Hematopoietic multipotent progenitor cell treated with erythropoietin and hydrocortisone succinate and interleukin-3 and kit ligand, for 4 days (in vitro differentiated cells): ENCODE results near the gene LCT.
"Not testable (repeated sequence)": the region's sequence is repeated elsewhere in the genome, so short reads cannot be mapped to it uniquely, and the experiment has no call there.

ENCODE experiments used
- DNase-seq: peaks from one replicate; pipeline ENCODE4 v3.0.0-alpha.2; 2015

The LCT gene

DNA sequence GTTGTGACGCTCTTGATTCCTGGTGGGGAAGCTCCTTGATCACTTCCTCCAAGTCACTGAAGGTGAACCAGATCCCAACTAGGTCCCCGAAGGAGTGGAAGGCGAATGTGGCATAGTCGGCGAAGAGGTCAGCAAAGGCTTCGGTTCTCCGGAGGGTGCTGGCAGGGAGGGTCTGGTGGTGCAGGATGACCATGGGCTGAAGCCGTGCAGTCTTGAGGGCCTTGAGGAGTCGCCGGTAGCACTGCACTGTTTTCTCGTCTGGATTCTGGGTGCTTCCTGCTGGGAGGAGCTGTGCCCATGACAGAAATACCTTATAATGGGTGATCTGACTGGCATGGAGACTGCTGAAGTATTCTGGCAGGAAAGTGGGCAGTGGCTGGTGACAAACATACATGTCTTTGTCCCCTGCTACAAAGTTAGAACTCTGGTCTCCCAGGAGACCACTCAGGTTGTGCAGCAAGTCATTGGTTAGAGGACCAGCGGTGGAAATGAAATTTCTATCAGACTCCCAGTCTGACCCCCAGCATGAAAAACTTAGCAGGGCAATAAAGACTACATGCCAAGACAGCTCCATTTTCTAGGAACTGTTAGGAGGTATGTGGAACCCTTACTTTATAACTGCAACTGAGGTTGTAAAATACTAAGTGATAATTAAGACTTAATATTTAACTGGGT lies at the start of gene LCT:
Gene LCT (minus strand): TSS at position 589 of the 675 bp plus-strand sequence. CDS start 15 bp downstream, at position 574.
- DNase-seq = no peak

DNA sequence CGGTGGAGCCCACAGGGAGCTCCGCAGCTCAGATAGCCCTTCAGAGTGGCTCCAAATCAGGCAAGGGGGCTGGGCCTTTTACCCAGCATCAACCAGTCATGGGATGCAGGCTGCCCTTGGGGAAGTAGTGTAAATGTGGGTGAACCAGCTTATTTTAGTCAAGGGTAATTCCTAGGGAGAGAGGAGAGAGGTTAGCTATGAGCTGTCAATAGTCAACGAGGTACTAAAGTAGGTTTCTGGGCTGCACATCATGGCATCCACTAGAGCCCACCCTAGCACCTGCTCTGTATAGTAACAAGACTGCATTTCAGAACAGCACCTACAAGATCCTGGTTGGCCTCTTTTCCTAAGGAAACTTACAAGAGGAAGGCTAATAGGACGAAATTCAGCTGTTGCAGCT lies 48.7 kb upstream of the LCT start:
- DNase-seq = no peak

DNA sequence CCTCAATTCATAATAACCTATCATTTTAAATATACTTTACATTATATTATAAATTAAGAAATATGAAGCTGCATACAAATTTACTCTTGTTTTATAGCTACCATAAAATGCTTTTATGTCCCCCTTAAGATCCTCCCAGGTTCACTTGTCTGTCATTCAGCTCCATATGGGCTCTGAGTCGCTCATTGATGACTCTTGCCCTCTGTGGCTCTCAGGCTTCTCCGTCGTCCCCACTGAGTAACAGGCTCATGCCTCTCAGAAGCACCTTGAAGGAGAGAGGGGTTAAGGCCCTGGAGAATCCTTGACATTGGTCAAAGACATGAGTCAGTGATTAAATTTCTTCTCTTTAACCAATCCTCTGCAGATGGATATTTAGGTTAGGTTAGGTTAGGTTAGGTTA lies 45.4 kb upstream of the LCT start:
- DNase-seq = no peak

DNA sequence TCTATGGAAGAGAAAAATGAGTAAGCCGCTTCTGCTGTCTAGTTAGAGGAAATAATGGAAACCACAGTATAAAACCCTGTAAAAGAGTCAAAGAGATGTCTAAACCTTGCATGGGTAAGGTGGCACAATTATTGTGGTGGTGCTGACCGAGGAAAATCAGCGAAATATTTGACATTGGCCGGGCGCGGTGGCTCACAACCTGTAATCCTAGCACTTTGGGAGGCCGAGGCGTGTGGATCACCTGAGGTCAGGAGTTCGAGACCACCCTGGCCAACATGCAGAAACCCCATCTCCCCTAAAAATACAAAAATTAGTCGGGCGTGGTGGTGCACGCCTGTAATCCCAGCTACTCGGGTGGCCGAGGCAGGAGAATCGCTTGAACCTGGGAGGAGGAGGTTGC lies 39.8 kb upstream of the LCT start:
- not testable (repeated sequence) for DNase-seq

DNA sequence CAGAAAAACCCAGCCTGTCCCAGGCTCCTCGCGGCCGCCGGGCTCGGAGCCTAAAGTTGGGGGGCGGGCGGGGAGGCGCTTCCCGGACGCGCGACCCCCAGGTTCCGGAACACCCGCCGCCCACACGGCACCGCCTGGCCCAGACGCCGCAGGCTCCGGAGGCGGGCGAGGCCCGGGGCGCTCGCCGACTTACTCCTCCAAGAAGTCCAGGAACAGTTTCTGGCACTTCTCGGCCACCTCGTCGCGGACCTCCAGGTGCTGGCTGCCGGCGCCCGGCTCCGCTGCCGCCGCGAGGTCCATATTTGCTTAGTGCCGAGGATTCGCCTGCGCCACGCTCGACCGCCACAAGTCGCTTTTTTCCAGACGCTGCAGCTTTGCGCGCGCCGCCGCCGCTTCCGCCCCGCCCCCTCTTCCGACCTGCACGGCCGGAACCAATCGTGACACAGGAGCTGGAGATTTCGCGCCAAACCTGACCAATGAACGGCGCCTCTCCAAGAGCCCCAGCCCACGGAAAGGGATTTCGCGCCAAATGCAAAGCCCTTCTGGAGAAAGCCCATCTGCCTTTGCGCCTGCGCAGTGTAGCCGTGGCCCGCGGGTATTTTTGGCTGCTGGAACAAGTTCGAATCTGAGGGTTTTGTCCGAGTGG lies 39.2 kb upstream of the LCT start, which contains the start of gene MCM6:
Gene MCM6 (minus strand): TSS at position 378 of the 646 bp plus-strand sequence. CDS start 78 bp downstream, at position 300.
- DNase-seq = peak; percentile 100

DNA sequence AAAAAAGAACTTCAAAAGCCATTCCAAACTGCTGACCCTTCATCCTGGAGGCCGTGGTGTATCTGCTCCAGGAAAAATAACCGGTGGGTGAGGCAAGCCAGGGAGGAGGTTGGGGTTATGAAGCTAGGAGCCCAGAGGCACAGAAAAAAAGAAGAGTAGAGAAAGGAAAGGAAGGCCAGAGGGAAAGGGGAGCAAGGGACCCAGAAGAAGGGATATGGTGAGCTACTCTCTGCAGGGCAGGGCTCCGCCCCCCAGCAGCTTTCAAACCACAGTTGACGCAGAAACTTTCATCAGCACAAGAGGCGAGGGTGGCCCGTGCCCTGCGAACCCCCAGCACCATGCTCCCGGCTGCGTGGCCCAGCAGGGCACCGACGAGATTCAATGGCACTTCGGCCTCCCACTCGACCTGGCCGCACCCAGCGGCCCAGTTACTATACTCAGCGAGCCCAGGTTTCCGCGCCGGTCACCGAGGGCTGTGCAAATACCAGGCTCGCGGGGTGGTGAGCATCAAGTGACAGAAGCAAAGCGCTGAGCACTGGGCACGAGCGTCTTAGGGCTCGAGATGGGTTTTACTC lies 38.6 kb upstream of the LCT start:
- peak; percentile 89 for DNase-seq

DNA sequence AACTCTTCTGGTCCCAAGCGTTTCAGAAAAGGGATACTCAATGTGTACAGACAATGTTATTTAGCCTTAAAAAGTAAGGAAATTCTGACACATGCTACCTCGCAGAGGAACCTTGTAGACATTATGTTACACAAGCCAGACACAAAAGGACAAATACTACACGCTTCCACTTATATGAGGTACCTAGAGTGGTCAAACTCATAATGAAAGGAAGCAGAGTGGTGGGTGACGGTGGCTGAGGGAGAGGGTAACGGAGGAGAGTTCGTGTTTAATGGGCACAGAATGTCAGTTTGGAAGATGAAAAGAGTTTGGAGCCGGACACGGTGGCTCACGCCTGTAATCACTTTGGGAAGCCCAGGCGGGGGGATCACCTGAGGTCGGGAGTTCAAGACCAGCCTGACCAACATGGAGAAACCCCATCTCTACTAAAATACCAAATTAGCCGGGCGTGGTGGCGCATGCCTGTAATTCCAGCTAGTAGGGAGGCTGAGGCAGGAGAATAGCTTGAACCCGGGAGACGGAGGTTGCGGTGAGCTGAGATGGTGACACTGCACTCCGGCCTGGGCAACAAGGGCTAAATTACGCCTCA lies 37.9 kb upstream of the LCT start:
- no peak for DNase-seq

DNA sequence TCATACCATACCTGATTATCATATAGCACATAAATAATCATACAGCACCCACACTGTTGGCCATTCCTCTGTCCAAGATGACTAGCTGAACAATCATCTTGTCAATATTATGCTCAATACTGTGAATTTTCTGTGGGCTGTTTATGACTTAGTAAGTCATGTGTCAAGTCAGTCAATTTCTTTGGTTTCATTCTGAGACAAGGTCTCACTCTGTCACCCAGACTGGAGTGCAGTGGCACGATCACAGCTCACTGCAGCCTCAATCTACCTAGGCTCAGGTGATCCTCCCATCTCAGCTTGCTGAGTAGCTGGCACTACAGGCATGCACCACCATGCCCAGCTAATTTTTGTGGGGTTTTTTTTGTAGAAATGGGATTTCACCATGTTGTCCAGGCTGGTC lies 33.6 kb upstream of the LCT start:
- no peak for DNase-seq

DNA sequence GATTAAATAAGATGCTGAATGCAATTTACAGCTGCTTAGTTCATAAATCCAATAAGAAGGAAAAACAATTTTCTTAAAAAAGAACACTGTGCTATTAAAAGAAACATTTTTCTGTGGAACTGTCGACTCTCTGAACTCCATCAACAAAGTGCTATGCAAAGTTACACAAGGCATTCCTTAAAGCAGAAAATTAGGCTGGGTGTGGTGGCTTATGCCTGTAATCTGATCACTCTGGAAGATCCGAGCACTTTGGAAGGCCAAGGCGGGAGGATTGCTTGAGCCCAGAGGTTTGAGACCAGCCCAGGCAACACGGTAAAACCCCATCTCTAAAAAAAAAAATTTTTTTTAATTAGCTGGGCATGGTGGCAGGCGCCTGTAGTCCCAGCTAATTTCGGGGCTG lies 26.2 kb upstream of the LCT start:
- DNase-seq = no peak

DNA sequence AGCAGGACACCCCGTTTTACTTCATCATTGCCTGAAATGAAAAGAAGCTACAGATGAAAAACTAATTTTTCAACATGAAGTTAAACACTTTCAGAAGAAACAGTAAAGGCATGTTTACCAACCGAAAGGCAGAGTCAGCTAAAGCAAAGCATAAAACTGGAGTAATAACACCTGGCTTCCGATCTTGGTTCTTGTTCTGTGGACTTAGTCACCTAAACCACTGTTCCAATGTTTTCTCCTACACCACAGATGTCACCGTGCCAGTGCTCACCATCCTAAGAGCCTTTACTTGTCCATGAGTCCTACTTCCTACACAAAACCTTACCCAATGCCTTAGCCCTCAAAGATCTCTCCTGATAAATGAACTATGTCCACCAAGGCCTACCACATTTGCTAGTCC lies 25.7 kb upstream of the LCT start:
- no peak for DNase-seq

DNA sequence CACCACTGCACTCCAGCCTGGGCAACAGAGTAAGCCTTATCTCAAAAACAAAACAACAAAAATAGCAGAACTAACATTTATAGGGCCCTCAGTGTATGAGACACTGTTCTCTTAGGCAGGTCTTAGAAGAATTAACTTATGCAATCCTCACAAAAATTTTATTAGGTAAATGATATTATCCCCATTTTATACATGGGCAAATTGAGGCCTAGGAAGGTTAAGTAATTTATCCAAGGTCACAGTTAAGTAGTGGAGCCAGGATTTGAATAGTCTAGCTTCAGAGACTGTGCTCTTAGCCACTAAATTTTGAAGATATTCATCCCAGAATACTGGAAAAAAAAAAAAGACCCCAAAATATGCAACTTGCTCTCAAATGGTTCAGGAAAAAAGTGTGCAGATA lies 16.4 kb upstream of the LCT start:
- DNase-seq = no peak

DNA sequence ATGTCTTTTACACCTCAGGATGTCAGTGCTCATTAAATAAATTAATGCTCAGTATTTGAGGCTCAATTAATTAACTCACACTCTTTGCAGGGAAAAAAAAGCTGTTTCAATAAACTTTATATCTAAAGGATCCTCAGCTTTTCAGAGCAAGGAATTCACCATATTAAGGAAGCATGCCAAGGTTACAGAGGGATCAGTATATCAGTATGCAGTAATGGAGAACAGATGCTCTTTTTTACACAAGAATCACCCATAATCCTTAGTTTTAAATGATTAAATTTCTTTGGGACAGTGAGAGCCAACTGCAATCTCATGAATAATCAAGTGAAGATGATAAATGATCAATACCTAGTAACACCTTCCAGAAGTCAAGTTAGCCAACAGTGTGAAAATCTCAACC lies 14.9 kb upstream of the LCT start:
- DNase-seq = no peak

DNA sequence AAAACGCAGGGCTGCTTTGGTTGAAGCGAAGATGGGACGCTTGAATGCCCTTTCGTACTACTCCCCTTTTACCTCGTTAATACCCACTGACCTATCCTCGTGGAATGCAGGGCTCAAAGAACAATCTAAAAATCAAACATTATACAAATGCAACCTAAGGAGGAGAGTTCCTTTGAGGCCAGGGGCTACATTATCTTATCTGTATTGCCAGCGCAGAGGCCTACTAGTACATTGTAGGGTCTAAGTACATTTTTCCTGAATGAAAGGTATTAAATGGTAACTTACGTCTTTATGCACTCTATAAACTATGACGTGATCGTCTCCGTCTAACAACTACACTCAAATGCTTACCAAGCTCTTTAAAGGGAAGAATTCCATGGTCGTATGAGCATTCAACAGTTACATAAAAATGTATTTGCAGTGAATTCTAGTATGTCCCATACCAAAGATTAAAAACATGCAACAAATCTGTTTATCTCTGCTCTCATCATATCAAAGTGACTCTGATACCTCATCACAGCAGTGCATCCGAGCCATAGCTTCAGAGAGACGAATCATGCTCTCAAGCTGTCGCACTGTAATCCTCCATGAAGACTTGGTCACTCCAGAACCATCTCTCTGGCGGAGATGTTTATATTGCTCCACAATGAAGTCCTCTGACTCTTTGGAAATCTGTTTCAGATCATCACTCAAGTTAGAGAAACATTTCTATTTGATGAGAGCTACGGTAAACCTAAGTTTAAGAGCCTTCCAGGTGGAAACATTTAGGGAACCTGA lies 14.1 kb upstream of the LCT start:
- DNase-seq = no peak

DNA sequence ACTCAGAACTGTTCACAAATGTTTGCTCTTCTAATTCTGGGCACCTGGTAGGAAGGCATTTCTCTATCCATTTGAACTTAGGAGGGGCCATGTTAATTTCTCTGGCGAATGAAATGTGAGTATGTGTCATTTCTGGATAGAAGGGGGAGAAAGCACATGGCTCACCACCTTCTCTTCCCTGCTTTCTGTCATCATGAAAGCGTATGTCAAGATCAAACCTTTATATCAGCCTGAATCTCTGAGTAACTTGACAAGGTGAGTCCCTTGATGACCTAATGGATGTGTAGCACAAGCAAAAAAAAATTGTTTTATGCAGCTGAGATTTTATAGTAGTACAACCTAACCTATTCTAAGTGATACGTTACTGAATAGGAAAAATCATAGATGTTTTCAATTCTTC lies 12.1 kb upstream of the LCT start:
- DNase-seq = no peak

DNA sequence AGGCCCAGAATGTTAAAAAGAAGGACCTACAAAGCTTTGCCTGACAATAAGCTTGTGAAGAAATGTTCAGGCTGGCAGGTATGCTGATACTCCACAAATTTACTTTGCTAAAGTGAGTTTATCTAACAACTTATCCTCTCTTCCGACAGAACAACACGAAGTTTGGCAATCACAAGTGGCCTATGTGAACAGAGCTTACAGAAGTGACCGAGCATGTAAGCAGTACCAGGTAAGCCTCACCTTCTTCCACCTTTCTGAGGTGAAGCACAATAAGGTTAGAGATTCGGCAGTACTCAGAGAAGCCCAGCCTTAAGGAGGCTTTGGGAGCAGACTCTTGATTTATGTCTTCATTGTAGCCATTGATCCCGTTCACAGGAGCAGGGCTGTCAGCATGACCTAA lies 9.0 kb upstream of the LCT start:
- no peak for DNase-seq

DNA sequence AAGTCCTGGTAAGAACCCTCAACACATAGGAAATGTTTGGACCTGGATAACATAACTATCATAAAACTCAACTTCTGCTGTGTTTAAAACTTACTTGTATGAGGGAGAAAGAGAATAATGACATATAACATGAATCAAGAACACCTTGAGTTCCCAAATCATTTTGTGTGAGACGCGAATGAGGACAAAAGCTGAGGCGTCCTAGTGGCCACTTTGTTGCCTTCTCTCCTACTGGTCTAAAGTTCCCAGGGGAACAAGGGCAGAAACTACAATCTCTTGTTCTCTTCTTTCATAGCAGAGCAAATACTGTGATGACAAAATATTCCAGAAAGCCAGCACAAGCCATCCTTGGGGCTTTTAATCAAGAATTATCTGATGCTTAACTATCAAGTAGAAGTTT lies 8.3 kb upstream of the LCT start:
- DNase-seq = no peak

DNA sequence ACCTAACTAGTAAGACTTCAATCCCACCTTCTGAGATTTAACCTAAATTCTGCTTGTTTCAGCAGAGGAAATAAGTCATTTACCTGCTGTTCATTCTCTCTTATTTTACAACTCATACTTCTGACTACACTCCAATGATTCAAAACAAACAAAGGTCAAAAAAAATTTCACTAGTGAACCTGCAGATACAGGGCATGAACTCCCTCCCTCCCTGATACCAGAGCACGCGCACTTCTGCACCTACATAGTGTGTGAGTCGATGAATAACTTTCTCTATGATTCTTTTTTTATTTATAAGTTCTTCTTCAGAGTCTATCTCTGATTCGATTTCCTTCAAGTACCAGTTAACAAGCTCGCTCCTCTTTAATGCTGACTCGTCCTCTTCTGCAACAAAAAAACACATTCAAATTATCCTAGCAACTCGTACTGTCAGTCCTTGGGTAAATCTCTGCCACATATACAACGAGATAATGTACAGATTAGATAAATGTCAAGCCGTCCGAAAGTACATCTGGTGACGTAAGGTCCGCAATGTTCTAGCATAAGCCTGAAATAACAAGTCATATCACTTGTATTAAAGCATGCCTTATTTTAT lies 7.4 kb upstream of the LCT start:
- DNase-seq = no peak

DNA sequence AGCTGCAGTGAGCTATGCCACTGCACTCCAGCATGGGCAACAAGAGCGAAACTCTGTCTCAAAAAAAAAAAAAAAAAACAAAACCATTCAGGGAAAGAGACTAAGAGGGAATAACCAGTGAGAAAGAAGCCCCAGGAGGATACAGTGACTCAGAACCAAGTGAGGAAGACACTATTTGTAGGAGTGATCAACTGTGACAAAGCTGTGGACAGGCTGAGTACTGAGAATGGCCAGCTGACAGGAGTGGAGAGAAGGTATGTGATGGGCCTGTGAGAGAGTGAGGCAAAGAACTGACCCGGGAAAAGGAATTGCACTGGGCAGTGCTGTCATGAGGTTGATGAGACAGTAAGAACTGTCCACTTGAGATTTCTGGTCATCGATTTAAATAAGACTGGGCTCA lies 6.7 kb upstream of the LCT start:
- DNase-seq = no peak

DNA sequence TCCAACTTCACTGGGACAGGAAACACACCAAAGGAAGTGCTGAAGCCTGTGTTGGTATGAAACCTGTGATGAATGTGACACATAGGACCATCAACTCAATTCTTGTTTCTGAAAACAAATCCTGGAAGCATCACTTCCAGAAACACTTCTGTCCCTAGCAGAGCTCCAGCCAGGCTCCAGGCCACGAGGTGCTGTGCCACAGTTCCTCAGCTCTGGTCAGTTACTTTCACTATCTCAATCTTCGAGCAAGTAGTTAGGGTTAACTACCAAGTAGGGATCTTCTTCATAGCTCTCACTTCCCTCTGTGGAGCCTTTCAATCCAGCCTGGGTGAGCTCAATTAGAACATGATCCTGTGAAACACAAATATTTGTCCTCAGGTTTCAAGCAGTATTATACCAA lies 3.6 kb upstream of the LCT start:
- DNase-seq = no peak

DNA sequence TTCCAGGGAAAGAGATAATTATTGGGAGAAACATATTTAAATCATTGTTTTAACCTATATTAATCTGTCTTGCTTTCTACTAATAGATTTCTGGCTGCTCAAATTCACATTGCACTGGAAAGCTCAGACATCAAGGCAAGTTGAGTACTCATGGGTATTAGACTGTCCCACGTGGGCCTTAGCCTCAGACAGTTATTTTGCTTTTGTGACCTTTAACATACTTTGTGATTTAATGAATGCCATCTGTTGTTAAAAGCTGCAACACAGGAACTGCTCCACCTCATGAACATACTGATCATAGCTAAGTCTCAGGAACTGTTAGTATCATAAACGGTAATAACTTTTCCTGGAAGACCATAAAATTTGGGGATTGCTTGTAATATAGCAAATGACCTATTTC lies 2.7 kb upstream of the LCT start:
- DNase-seq = no peak

DNA sequence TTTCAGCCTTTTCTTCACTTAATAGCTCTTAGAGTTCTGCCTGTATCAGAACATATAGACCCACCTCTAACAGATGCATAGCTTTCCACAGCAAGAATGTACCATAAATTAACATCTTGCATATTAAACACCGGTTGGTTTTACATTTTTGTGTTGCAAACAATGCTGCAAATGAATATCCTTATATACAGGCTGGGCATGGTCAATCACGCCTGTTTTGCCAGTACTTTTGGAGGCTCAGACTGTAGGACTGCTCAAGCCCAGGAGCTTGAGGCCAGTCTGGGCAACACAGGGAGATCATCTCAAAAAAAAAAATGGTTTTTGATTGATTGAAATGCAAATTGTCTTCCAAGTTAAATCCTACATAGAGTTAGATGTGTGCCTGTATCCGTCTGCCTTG lies 1.5 kb upstream of the LCT start:
- no peak for DNase-seq

DNA sequence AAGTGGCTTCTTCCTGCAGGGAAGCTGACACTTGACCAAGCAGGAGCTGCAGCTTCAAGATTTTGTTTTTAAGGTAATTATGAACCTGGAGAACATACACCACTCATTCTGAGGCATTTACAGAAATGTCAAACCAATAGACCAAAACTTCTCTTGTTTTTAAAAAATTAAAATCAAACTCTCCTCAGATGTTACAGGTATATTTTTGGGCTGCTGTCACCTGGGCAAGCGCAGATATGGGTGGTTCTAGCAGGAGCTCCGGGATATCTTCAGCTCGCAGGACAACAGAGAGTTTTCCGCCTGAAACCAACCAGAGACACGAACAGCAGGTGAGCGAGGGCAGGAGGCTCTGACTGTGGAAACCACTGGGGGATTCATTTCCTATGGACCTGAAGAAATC lies 4.1 kb downstream of the LCT start:
- no peak for DNase-seq
